Spleen (tissue), 11 donors: Measurements from ENCODE around the gene PTPRN2. TPM values are rescaled to one million over a fixed set of nuclear protein-coding genes. Genes with fewer than 3 reads are reported as not detected.

Source experiments
- DNase-seq: peaks from one replicate; pipeline ENCODE4 v3.0.0-alpha.2; 2020
- H3K27ac ChIP-seq, 8 donors: fragments of 200-600 bp; sonication (generic) in 7 of 8; 1 replicate in 4 of 8; 2 replicates in 4 of 8; pipeline versions ENCODE4 v1.5.0 to v1.8.0; 2016 to 2021; ENCODE audit warnings: inconsistent platforms in 4 of 8, mild to moderate bottlenecking in 4 of 8, moderate library complexity in 1 of 8
- H3K27me3 ChIP-seq, 7 donors: fragments of 200-600 bp; sonication (generic) in 6 of 7; replicated peaks in 1 of 7; 1 replicate in 4 of 7; 2 replicates in 3 of 7; pipeline versions ENCODE4 v1.5.0 to v1.8.0; 2016 to 2021; ENCODE audit warnings: inconsistent platforms in 3 of 7, mild to moderate bottlenecking in 1 of 7
- H3K36me3 ChIP-seq, 6 donors: fragments of 200-600 bp; sonication (generic) in 5 of 6; 1 replicate in 4 of 6; 2 replicates in 2 of 6; pipeline versions ENCODE4 v1.5.0 to v1.8.0; 2016 to 2021; ENCODE audit warnings: inconsistent platforms in 2 of 6
- H3K4me1 ChIP-seq, 6 donors: fragments of 200-600 bp; sonication (generic) in 5 of 6; 1 replicate in 3 of 6; 2 replicates in 3 of 6; pipeline versions ENCODE4 v1.5.0 to v1.8.0; 2016 to 2021; ENCODE audit warnings: inconsistent platforms in 3 of 6
- H3K4me3 ChIP-seq, 8 donors: fragments of 200-600 bp; sonication (generic) in 7 of 8; 1 replicate in 4 of 8; 2 replicates in 4 of 8; pipeline versions ENCODE4 v1.5.0 to v1.8.0; 2016 to 2021; ENCODE audit warnings: inconsistent platforms in 4 of 8, mild to moderate bottlenecking in 4 of 8, moderate library complexity in 2 of 8
- H3K9me3 ChIP-seq, 8 donors: fragments of 200-600 bp; sonication (generic) in 7 of 8; 1 replicate in 4 of 8; 2 replicates in 4 of 8; pipeline versions ENCODE4 v1.5.0 to v1.8.0; 2016 to 2021; ENCODE audit warnings: inconsistent platforms in 4 of 8
- POLR2A ChIP-seq, 3 donors: fragments of 450-650 bp; IDR thresholded peaks; one replicate each; pipeline ENCODE4 v1.5.1; 2017; ENCODE audit warnings: antibody characterized with exemption in 3 of 3, mild to moderate bottlenecking in 1 of 3
- POLR2AphosphoS5 ChIP-seq, 3 donors: sonication (generic); formaldehyde crosslinking; IDR thresholded peaks; one replicate each; pipeline ENCODE4 v1.5.1; 2017; ENCODE audit warnings: antibody characterized with exemption in 3 of 3
- WGBS, 5 donors: extraction: QIAGEN DNeasy Blood & Tissue Kit in 3 of 5; methylation state at CpG; one replicate each; pipeline versions ENCODE4 v1.1.5 to v1.1.7; 2013 to 2018; 5-methylcytosine and 5-hydroxymethylcytosine counted together
- intact Hi-C: fragments of 100-400 bp; cut with DNase I; formaldehyde crosslinking; loops from one replicate; pipeline ENCODE4 v1.15.0; 2023; ENCODE audit warnings: low total_unique reads
- polyA plus RNA-seq, 3 donors: library from polyadenylated mRNA; stranded (reverse); fragments of 200-250 nt; gene quantifications; one replicate each; pipeline ENCODE4 v1.2.1, GENCODE V29; 2013
- total RNA-seq, 7 donors: library from RNA; depleted of rRNA in 3 of 7; stranded (reverse); fragments of >200 nt in 3 of 7; fragmentation: NEBNext Ultra II Directional in 4 of 7; extraction: Animal tissue kit (Norgen Biotek cat#: 25700) in 4 of 7; gene quantifications; one replicate each; pipeline versions ENCODE4 v1.1.0 to v1.2.1, GENCODE V29; 2016 to 2021
- TF ChIP-seq, protein P1 (sequence below), 11 experiments: fragments of 200-600 bp in 7 of 11; fragments of 450-650 bp in 4 of 11; sonication (generic) in 4 of 11; IDR thresholded peaks in 8 of 11; conservative IDR thresholded peaks in 3 of 11; 1 replicate in 7 of 11; 2 replicates in 4 of 11; pipeline versions ENCODE4 v1.4.0 to v1.8.0; 2016 to 2021; ENCODE audit warnings: antibody characterized with exemption in 11 of 11, inconsistent platforms in 4 of 11, mild to moderate bottlenecking in 1 of 11
- donor health status: healthy with polysubstance abuse.
- donor health status: DM: no; HTN: no; CAD: no; lungs with moderate emphysema.
- donor health status: DM: no; HTN: no; CAD: no.
- donor health status: Bipolar disorder and iron deficiency.
- donor health status: healthy.
- donor health status: DM: no; HTN: no; CAD: no.
- donor health status: DM: yes; HTN: yes; CAD: no.

Gene PTPRN2
- total and polyA plus RNA-seq, 10 donors, result 7.0 to 22.8 (median 16.8) TPM

DNA sequence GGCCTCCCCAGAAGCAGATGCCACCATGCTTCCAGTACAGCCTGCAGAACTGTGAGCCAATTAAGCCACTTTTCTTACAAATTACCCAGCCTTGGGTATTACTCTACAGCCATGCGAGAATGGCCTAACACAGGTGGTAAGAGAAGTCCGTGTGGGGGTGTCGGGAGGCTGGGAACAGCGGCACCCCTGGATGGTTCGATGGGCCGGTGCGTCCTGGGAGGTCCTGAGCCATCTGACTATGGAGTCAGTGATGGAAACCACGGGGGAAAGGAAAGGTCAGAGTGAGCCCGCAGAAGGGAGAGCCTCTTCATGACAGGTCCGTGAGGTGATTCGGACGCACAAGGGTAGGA lies 2.5 kb upstream of the PTPRN2 start:
- Histone ChIP-seq H3K4me3 (no peak overlapping the region), H3K36me3 (no peaks in the 10 kb centered on the region), H3K27me3 (peaks cover 0 to 40% (median 27%) of the 10 kb centered on the region in 7 donors), H3K9me3 (peaks cover 0 to 27% (median 0%) of the 10 kb centered on the region in 8 donors), H3K27ac (no peak overlapping the region), H3K4me1 (peaks cover 10 to 29% (median 16%) of the 10 kb centered on the region in 6 donors)
- DNase-seq, result no peak
- intact Hi-C loops, result no loop called here
- TF ChIP-seq, protein P1, sequence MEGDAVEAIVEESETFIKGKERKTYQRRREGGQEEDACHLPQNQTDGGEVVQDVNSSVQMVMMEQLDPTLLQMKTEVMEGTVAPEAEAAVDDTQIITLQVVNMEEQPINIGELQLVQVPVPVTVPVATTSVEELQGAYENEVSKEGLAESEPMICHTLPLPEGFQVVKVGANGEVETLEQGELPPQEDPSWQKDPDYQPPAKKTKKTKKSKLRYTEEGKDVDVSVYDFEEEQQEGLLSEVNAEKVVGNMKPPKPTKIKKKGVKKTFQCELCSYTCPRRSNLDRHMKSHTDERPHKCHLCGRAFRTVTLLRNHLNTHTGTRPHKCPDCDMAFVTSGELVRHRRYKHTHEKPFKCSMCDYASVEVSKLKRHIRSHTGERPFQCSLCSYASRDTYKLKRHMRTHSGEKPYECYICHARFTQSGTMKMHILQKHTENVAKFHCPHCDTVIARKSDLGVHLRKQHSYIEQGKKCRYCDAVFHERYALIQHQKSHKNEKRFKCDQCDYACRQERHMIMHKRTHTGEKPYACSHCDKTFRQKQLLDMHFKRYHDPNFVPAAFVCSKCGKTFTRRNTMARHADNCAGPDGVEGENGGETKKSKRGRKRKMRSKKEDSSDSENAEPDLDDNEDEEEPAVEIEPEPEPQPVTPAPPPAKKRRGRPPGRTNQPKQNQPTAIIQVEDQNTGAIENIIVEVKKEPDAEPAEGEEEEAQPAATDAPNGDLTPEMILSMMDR (IDR thresholded peaks at IDR 0.05 in 8 of 11, conservative IDR thresholded peaks at IDR 0.05 in 3 of 11), result no peak
- TF ChIP-seq POLR2AphosphoS5 (IDR thresholded peaks at IDR 0.05) (no peak), POLR2A (IDR thresholded peaks at IDR 0.05) (no peak)
- 89 to 94% (median 91%) methylated on average over 12 of the region's 12 CpGs for whole genome bisulfite sequencing, 5 donors

DNA sequence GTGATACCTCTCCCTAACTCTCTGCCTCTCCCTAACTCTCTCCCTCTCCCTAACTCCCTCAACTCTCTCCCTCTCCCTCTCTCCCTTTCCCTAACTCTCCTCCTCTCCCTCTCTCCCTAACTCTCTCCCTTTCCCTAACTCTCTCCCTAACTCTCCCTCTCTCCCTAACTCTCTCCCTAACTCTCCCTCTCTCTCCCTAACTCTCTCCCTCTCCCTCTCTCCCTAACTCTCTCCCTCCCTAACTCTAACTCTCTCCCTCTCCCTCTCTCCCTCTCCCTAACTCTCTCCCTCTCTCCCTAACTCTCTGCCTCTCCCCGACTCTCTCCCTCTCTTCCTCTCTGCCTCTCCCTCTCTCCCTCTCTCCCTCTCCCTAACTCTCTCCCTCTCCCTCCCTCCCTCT lies 2.0 kb upstream of the PTPRN2 start:
- Histone ChIP-seq H3K9me3 (peaks cover 0 to 22% (median 0%) of the 10 kb centered on the region in 8 donors), H3K27me3 (peaks cover 0 to 45% (median 32%) of the 10 kb centered on the region in 7 donors), H3K36me3 (no peaks in the 10 kb centered on the region), H3K4me1 (peaks cover 10 to 29% (median 16%) of the 10 kb centered on the region in 6 donors), H3K27ac (no peak overlapping the region), H3K4me3 (no peak overlapping the region)
- intact Hi-C loops, result no loop called here
- DNase-seq, result no peak
- TF ChIP-seq, protein P1 (IDR thresholded peaks at IDR 0.05 in 8 of 11, conservative IDR thresholded peaks at IDR 0.05 in 3 of 11), result no peak
- TF ChIP-seq POLR2AphosphoS5 (IDR thresholded peaks at IDR 0.05) (no peak), POLR2A (IDR thresholded peaks at IDR 0.05) (no peak)
- WGBS, 5 donors, result 35 to 64% (median 44%) methylated on average over 1 of the region's 1 CpG

DNA sequence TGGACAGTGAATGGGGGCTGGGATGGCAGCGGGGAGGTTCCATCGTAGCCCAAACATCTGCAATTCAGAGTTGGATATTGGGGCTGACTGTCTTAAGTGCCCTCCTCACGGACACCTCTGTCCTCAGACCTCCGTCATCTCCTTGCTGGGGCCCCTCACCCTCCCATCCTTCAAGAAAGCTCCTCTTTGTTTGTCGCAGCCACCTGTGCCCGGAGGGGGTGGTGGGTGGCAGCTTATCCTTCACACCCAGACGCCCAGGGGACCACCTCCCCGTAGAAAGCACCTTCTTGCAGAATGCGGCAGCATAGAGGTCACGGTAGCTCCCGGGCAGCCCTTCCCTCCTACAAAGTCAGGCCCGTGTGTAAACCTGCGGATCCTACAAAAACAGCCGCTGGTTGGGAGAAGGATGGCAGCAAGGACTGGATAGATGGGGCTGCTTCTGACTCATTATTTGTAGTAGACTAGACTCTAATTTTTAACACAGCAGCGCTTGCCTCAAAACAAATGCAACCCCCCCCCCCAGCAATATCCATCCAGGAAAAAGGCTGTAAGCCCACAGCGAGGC lies 1.3 kb upstream of the PTPRN2 start:
- H3K27me3 ChIP-seq, result peaks cover 0 to 52% (median 39%) of the 10 kb centered on the region in 7 donors
- TF ChIP-seq POLR2AphosphoS5 (IDR thresholded peaks at IDR 0.05) (no peak), POLR2A (IDR thresholded peaks at IDR 0.05) (no peak)
- TF ChIP-seq, protein P1 (IDR thresholded peaks at IDR 0.05 in 8 of 11, conservative IDR thresholded peaks at IDR 0.05 in 3 of 11), result no peak
- intact Hi-C loops, result no loop called here
- no peak overlapping the region for H3K4me3 ChIP-seq
- H3K36me3 ChIP-seq, result no peaks in the 10 kb centered on the region
- peaks cover 0 to 16% (median 0%) of the 10 kb centered on the region in 8 donors for H3K9me3 ChIP-seq
- peaks cover 10 to 29% (median 16%) of the 10 kb centered on the region in 6 donors for H3K4me1 ChIP-seq
- WGBS, 5 donors, result 47 to 59% (median 55%) methylated on average over 16 of the region's 16 CpGs
- H3K27ac ChIP-seq, result no peak overlapping the region
- DNase-seq, result no peak

DNA sequence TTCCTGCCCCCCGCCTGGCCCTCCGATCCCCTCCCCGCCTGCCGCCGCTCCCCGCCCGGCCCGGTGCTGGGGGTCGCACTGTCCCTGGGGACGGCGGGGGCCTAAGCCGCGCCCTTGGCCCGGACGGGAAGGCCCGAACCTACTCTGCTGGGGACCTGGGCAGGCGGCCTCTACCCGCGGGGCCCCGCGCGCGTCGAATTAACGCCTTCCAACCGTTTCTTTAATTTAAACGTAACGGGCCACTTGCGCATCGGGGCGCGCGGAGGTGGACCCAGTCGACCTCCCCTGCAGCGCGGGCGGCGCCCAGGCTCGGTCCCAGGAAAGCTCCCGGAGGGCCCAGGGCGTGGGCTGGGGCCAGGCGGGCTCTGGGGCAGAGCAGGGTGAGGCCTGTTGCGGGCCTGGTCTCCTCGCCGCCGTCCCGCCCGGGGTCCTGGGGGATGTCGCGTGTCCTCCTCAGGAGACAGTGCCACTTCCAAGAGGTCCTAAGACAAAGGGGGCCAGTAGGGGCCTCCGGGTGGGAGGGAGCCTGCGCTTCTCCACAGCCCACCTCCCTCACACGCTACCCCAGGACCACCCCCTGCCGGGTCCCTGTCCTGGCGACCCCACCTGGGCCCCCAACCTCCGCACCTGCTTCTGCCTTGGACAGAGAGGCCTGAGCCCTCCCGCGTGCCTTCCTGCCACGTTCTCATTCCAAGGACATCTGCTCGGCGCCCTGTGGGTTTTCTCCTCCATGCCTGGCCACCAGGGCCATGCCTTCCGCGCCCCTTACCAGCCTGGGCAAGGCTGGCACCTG lies 658 bp upstream of the PTPRN2 start:
- peaks cover 10 to 29% (median 16%) of the 10 kb centered on the region in 6 donors for H3K4me1 ChIP-seq
- DNase-seq, result no peak
- peaks cover 0 to 59% (median 44%) of the 10 kb centered on the region in 7 donors for H3K27me3 ChIP-seq
- peaks cover 0 to 10% (median 0%) of the 10 kb centered on the region in 8 donors for H3K9me3 ChIP-seq
- intact Hi-C loops, result no loop called here
- H3K36me3 ChIP-seq, result no peaks in the 10 kb centered on the region
- no peak overlapping the region for H3K27ac ChIP-seq
- peak overlapping the region in 5 of 8 donors; percentile 7 to 61 (median 40) for H3K4me3 ChIP-seq
- TF ChIP-seq POLR2AphosphoS5 (IDR thresholded peaks at IDR 0.05) (no peak), POLR2A (IDR thresholded peaks at IDR 0.05) (no peak)
- TF ChIP-seq, protein P1 (IDR thresholded peaks at IDR 0.05 in 8 of 11, conservative IDR thresholded peaks at IDR 0.05 in 3 of 11), result no peak
- WGBS, 5 donors, result 11 to 22% (median 15%) methylated on average over 35 to 63 of the region's 63 CpGs
